GM12873 (cell line): ENCODE measurements around the gene CORO2A.

Source experiments
- TF ChIP-seq, protein P1 (sequence below): IDR thresholded peaks from 2 replicates; pipeline ENCODE4 v1.5.1; 2012; ENCODE audit warnings: low read depth, mild to moderate bottlenecking, moderate library complexity, low read length, control low read depth; ENCODE audit not compliant: insufficient read depth; ENCODE audit errors: missing control alignments

CORO2A gene

DNA sequence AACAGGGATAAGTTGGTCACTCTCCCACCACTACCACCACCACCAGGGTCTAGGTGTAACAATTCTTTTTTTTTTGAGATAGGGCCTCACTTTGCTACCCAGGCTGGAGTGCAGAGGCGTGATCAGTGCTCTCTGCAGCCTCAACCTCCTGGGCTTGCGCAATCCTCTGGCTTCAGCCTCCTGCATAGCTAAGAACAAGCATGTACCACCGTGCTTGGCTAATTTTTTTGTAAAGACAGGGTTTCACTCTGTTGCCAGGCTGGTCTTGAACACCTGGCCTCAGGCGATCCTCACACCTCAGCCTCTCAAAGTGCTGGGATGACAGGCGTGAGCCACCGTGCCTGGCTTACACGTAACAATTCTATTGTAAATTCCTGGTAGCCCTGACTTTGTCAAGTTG is 27.5 kb downstream of the CORO2A start:
- TF ChIP-seq, protein P1, sequence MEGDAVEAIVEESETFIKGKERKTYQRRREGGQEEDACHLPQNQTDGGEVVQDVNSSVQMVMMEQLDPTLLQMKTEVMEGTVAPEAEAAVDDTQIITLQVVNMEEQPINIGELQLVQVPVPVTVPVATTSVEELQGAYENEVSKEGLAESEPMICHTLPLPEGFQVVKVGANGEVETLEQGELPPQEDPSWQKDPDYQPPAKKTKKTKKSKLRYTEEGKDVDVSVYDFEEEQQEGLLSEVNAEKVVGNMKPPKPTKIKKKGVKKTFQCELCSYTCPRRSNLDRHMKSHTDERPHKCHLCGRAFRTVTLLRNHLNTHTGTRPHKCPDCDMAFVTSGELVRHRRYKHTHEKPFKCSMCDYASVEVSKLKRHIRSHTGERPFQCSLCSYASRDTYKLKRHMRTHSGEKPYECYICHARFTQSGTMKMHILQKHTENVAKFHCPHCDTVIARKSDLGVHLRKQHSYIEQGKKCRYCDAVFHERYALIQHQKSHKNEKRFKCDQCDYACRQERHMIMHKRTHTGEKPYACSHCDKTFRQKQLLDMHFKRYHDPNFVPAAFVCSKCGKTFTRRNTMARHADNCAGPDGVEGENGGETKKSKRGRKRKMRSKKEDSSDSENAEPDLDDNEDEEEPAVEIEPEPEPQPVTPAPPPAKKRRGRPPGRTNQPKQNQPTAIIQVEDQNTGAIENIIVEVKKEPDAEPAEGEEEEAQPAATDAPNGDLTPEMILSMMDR = no peak

GRCh38 chr9:98162613-98163012 is 29.8 kb downstream of the CORO2A start:
- TF ChIP-seq, protein P1 = no peak

- TF ChIP-seq, protein P1 = no peak
These were observed 30.6 kb downstream of the CORO2A start for GRCh38 chr9:98161851-98162250.

- TF ChIP-seq, protein P1 = no peak
These were observed 32.6 kb downstream of the CORO2A start for GRCh38 chr9:98159790-98160189.

DNA sequence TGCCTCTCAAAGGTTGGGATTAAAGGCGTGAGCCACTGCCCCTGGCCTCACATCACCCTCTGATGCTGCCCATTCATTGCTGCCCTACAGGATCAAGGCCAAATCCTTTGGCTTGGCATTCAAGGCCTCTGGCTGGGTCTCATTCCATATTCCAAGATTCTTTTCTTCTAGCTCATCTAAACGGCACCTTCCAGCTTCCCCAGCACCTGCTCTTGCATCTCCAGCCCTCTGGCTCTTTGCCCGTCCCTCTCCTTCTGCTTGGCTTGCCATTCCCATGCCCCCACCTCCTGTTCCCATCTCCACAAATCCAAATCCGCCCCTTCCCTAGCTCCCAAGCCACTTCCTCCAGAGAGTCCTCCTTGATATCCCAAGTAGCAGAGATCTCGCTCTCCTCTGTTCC is 33.1 kb downstream of the CORO2A start:
- TF ChIP-seq, protein P1 = no peak

- TF ChIP-seq, protein P1 = no peak
These were observed 34.2 kb downstream of the CORO2A start for GRCh38 chr9:98158071-98158831.

DNA sequence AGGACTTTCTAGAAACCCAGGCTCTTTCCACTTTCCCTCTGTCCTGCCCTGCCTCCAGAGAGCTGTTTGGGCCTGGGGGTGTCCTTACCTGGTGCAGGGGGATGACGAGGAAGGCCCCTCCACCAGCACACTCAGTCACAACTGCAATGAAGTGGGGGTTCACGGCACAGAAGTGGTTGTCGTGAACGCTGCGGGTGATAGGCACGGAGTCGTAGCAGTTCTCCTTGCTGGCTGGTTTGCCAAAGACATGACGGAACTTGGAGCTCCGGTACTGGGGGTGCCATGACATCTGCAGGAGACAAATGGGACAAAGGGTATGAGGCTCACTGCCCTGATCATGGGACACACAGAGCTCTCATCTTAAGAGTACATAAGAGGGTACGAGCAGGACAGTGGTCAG is 35.1 kb downstream of the CORO2A start:
- TF ChIP-seq, protein P1 = no peak

GRCh38 chr9:98154678-98155077 is 37.8 kb downstream of the CORO2A start:
- TF ChIP-seq, protein P1 = no peak
